Measurements from ENCODE around the gene IPO13.

GRCh38 chr1:44002165-44002564 is 55.4 kb downstream of the IPO13 start:
- TF ChIP-seq TAF1 (IDR thresholded peaks at IDR 0.05; ENCODE audit: borderline replicate concordance, insufficient read depth, low read length) (no peak), POLR2AphosphoS5 (IDR thresholded peaks at IDR 0.05; ENCODE audit: low read depth, low read length) (no peak), SIN3A (IDR thresholded peaks at IDR 0.05; ENCODE audit: borderline replicate concordance, insufficient read depth, low read length) (no peak), REST (IDR thresholded peaks at IDR 0.05; ENCODE audit: insufficient read depth in 1 of 2, low read depth in 2 of 2, low read length in 2 of 2) (no peak)
